B cell (primary cell): Measurements from ENCODE around the gene UPF1. TPM values are rescaled to one million over a fixed set of nuclear protein-coding genes. Genes with fewer than 3 reads are reported as not detected.
"Not testable (repeated sequence)": the region's sequence is repeated elsewhere in the genome, so short reads cannot be mapped to it uniquely, and the experiment has no call there.

Source experiments
- ATAC-seq: fragments of 200-7000 bp; cut with Tn5 transposase; one replicate; pipeline ENCODE4 v1.10.0; 2021; ENCODE audit warnings: low read depth, mild to moderate bottlenecking, moderate number of reproducible peaks, moderate library complexity
- CTCF ChIA-PET: fragments of 350-600 bp; sonication (Branson Sonifier 250); formaldehyde crosslinking; loops from one replicate; lab custom pipeline; 2021; ENCODE audit warnings: antibody characterized with exemption, inconsistent platforms; lab: Charles Lee
- POLR2A ChIA-PET: fragments of 350-600 bp; sonication (Branson Sonifier 250); formaldehyde crosslinking; loops from one replicate; lab custom pipeline; 2021; ENCODE audit warnings: antibody characterized with exemption; lab: Charles Lee
- DNase-seq: peaks from one replicate; pipeline ENCODE4 v3.0.0; 2013
- H2AFZ ChIP-seq: 2 replicates; pipeline ENCODE4 v1.6.1; 2012; ENCODE audit warnings: mild to moderate bottlenecking, low read depth, low read length; ENCODE audit not compliant: insufficient read depth, poor library complexity, severe bottlenecking
- H3K27ac ChIP-seq, 2 donors: 1 replicate in 1 of 2; 2 replicates in 1 of 2; pipeline ENCODE4 v1.5.1; 2012 to 2013; ENCODE audit warnings: low read length in 2 of 2, mild to moderate bottlenecking in 2 of 2, moderate library complexity in 1 of 2
- H3K27me3 ChIP-seq, 4 experiments: fragments of 200-600 bp in 1 of 4; sonication (generic) in 1 of 4; replicated peaks in 1 of 4; 1 replicate in 2 of 4; 2 replicates in 2 of 4; pipeline versions ENCODE4 v1.6.1 to v1.7.0; 2013 to 2016; ENCODE audit warnings: low read length in 3 of 4, mild to moderate bottlenecking in 2 of 4, mixed read lengths in 1 of 4, moderate library complexity in 1 of 4; ENCODE audit not compliant: insufficient read depth in 4 of 4, control insufficient read depth in 3 of 4; ENCODE audit errors: control extremely low read depth in 1 of 4
- H3K36me3 ChIP-seq, 2 experiments: replicated peaks in 1 of 2; 1 replicate in 1 of 2; 2 replicates in 1 of 2; pipeline versions ENCODE4 v1.6.1 to v1.7.1; 2013; ENCODE audit warnings: low read length in 1 of 2; ENCODE audit not compliant: insufficient read depth in 2 of 2, control insufficient read depth in 1 of 2; ENCODE audit errors: control extremely low read depth in 1 of 2, extremely low read depth in 1 of 2
- H3K4me1 ChIP-seq, 2 donors: fragments of 200-600 bp in 1 of 2; sonication (generic) in 1 of 2; 1 replicate in 1 of 2; 2 replicates in 1 of 2; pipeline versions ENCODE4 v1.5.1 to v1.6.1; 2013 to 2017; ENCODE audit warnings: low read length in 2 of 2; ENCODE audit not compliant: control insufficient read depth in 2 of 2, insufficient read depth in 2 of 2
- H3K4me2 ChIP-seq: replicated peaks from 2 replicates; pipeline ENCODE3; 2012; ENCODE audit warnings: mild to moderate bottlenecking, low read depth, low read length; ENCODE audit not compliant: poor library complexity, severe bottlenecking
- H3K4me3 ChIP-seq, 5 experiments: fragments of 200-600 bp in 1 of 5; sonication (generic) in 1 of 5; 1 replicate in 3 of 5; 2 replicates in 2 of 5; pipeline versions ENCODE4 v1.5.1 to v1.7.0; 2011 to 2016; ENCODE audit warnings: low read length in 4 of 5, mild to moderate bottlenecking in 4 of 5, low read depth in 2 of 5, control low read depth in 1 of 5, moderate library complexity in 1 of 5; ENCODE audit not compliant: insufficient read depth in 1 of 5; ENCODE audit errors: control extremely low read depth in 1 of 5, extremely low read depth in 1 of 5
- H3K79me2 ChIP-seq: fragments of 200-600 bp; sonication (generic); one replicate; pipeline ENCODE4 v1.6.0; 2016; ENCODE audit warnings: low read length; ENCODE audit not compliant: control insufficient read depth, insufficient read depth
- H3K9ac ChIP-seq: fragments of 200-600 bp; sonication (generic); 2 replicates; pipeline ENCODE4 v1.6.1; 2017; ENCODE audit warnings: mild to moderate bottlenecking, low read length, moderate library complexity
- H3K9me3 ChIP-seq, 3 donors: one replicate each; pipeline versions ENCODE4 v1.6.1 to v1.7.1; 2013; ENCODE audit warnings: low read length in 2 of 3; ENCODE audit not compliant: control insufficient read depth in 2 of 3, insufficient read depth in 1 of 3; ENCODE audit errors: control extremely low read depth in 1 of 3
- H4K20me1 ChIP-seq: 2 replicates; pipeline ENCODE4 v1.6.0; 2012; ENCODE audit warnings: mild to moderate bottlenecking, low read length; ENCODE audit not compliant: insufficient read depth, control insufficient read depth, poor library complexity, severe bottlenecking
- H3K27ac Mint-ChIP-seq: one replicate; pipeline ENCODE4 v1.8.0; 2021; ENCODE audit warnings: mixed read lengths
- H3K27me3 Mint-ChIP-seq: one replicate; pipeline ENCODE4 v1.8.0; 2021; ENCODE audit warnings: mixed read lengths
- H3K4me1 Mint-ChIP-seq: one replicate; pipeline ENCODE4 v1.8.0; 2021; ENCODE audit warnings: mixed read lengths
- H3K4me3 Mint-ChIP-seq: one replicate; pipeline ENCODE4 v1.8.0; 2021; ENCODE audit warnings: mixed read lengths
- H3K9me3 Mint-ChIP-seq: one replicate; pipeline ENCODE4 v1.8.0; 2022; ENCODE audit warnings: mixed read lengths; ENCODE audit not compliant: insufficient read depth
- CTCF ChIP-seq: fragments of 200-600 bp; IDR thresholded peaks from one replicate; pipeline ENCODE4 v1.8.0; 2022; ENCODE audit warnings: antibody characterized with exemption, mild to moderate bottlenecking
- EZH2 ChIP-seq: IDR thresholded peaks from 2 replicates; pipeline ENCODE4 v1.6.1; 2012; ENCODE audit warnings: borderline replicate concordance, low read depth, mild to moderate bottlenecking, moderate library complexity, low read length; ENCODE audit not compliant: insufficient read depth, poor library complexity, severe bottlenecking
- WGBS: methylation state at CpG from one replicate; pipeline ENCODE4 v1.1.5; 2013; ENCODE audit warnings: missing lambda C conversion rate; ENCODE audit not compliant: insufficient coverage; 5-methylcytosine and 5-hydroxymethylcytosine counted together
- intact Hi-C: fragments of 100-400 bp; cut with micrococcal nuclease; formaldehyde crosslinking; loops from one replicate; pipeline ENCODE4 v1.10.0; 2022
- polyA plus RNA-seq: library from polyadenylated mRNA; depleted of rRNA; stranded (reverse); fragments of >200 nt; gene quantifications from 2 replicates; pipeline ENCODE4 v1.2.3, GENCODE V29; 2012
- total RNA-seq, 2 donors: library from RNA; stranded (reverse); fragments of 120-200 nt in 1 of 2; gene quantifications; 1 replicate in 1 of 2; 2 replicates in 1 of 2; pipeline versions ENCODE4 v1.2.3 to v1.2.4, GENCODE V29; 2013 to 2022

Gene UPF1
- total and polyA plus RNA-seq, 2 donors (not counting 1 experiment from before 2014, with no cell fraction given): 51.9 to 98.6 TPM

DNA sequence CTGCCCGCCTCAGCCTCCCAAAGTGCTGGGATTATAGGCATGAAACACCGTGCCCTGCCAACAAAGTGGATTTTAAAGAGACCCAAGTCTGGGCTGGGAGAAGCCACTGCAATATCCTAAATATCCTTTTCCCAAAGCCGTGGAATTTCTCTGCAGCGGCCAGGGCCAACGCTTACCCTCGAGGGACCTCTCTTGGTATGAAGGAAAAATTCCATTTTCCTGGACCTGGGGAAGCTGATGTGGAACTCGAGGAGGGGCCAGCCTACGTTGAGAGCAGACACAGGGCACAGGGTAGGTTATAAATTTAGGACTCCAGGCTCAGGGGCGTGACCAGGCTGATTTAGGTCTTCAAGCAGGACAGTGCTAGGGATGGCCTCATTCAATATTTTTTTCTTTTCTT lies 17.7 kb upstream of the UPF1 start:
- DNase-seq: no peak
- CTCF ChIA-PET: no interaction called here

GRCh38 chr19:18815673-18816072 lies 16.1 kb upstream of the UPF1 start:
- ChIA-PET CTCF (no interaction called here), POLR2A (interaction anchor here (0.5 kb wide), 1 partner anchor 330 kb away, joined by 4 read pairs; no protein-coding TSS in a partner anchor)
- Histone ChIP-seq H4K20me1 (no peaks in the 10 kb centered on the region), H3K9ac (no peak overlapping the region), H3K27ac (no peak overlapping the region), H3K36me3 (no peaks in the 10 kb centered on the region), H3K4me3 (no peak overlapping the region), H3K4me2 (no peak overlapping the region), H3K27me3 (peaks cover 0 to 4% (median 0%) of the 10 kb centered on the region in 4 experiments), H3K9me3 (no peaks in the 10 kb centered on the region), H3K4me1 (no peaks in the 10 kb centered on the region), H3K79me2 (no peaks in the 10 kb centered on the region), H2AFZ (no peak overlapping the region)
- WGBS: 100% methylated on average over 2 of the region's 5 CpGs
- H3K27me3 Mint-ChIP-seq: peaks cover 5% of the 10 kb centered on the region
- no peak overlapping the region for H3K27ac Mint-ChIP-seq
- DNase-seq (no peak), ATAC-seq (no peak)
- H3K4me1 Mint-ChIP-seq: no peaks in the 10 kb centered on the region
- no peaks in the 10 kb centered on the region for H3K9me3 Mint-ChIP-seq
- intact Hi-C loops: no loop called here
- no peak overlapping the region for H3K4me3 Mint-ChIP-seq
- TF ChIP-seq EZH2: no peak
- TF ChIP-seq CTCF: no peak

More for the DNA sequence above, 17.7 kb upstream of the UPF1 start:
- no peaks in the 10 kb centered on the region for H3K9me3 Mint-ChIP-seq
- intact Hi-C loops: no loop called here
- peaks cover 9% of the 10 kb centered on the region for H3K27me3 Mint-ChIP-seq
- H3K4me3 ChIP-seq: no peak overlapping the region
- H3K36me3 ChIP-seq: no peaks in the 10 kb centered on the region
- no peak overlapping the region for H3K27ac Mint-ChIP-seq
- no peak for ATAC-seq
- H3K27ac ChIP-seq: no peak overlapping the region
- H3K79me2 ChIP-seq: no peaks in the 10 kb centered on the region
- H3K4me3 Mint-ChIP-seq: no peak overlapping the region
- no peaks in the 10 kb centered on the region for H3K4me1 ChIP-seq
- no peak overlapping the region for H3K4me2 ChIP-seq
- H3K4me1 Mint-ChIP-seq: peaks cover 3% of the 10 kb centered on the region
- H3K9me3 ChIP-seq: no peaks in the 10 kb centered on the region
- 82% methylated on average over 8 of the region's 9 CpGs for WGBS
- no peak overlapping the region for H2AFZ ChIP-seq
- TF ChIP-seq EZH2 (no peak), CTCF (no peak)
- H3K27me3 ChIP-seq: peaks cover 0 to 4% (median 0%) of the 10 kb centered on the region in 4 experiments
- no peaks in the 10 kb centered on the region for H4K20me1 ChIP-seq
- H3K9ac ChIP-seq: no peak overlapping the region
- POLR2A ChIA-PET: no interaction called here

GRCh38 chr19:18816645-18817044 lies 15.1 kb upstream of the UPF1 start:
- POLR2A ChIA-PET, H3K4me3 Mint-ChIP-seq, H3K9me3 Mint-ChIP-seq, H3K4me1 Mint-ChIP-seq, H3K9me3 ChIP-seq, H3K4me2 ChIP-seq, H4K20me1 ChIP-seq, ATAC-seq, H3K79me2 ChIP-seq, H3K4me3 ChIP-seq, H3K27ac ChIP-seq, H3K27me3 Mint-ChIP-seq, DNase-seq, H3K4me1 ChIP-seq, CTCF ChIA-PET, H3K27ac Mint-ChIP-seq, H3K9ac ChIP-seq, H2AFZ ChIP-seq, H3K36me3 ChIP-seq, intact Hi-C loops, H3K27me3 ChIP-seq: not testable (repeated sequence)
- no CpG with 5 or more reads among the region's 4 CpGs for WGBS
